Right renal cortex interstitium (tissue), 3 donors: ENCODE results near the gene LIG3. TPM values are rescaled to one million over a fixed set of nuclear protein-coding genes. Genes with fewer than 3 reads are reported as not detected.
"Not testable (repeated sequence)": the region's sequence is repeated elsewhere in the genome, so short reads cannot be mapped to it uniquely, and the experiment has no call there.

Experiments
- DNase-seq, 3 donors: peaks; one replicate each; pipeline ENCODE4 v3.0.0-alpha.2; 2013; ENCODE audit warnings: low read depth in 3 of 3, low spot score in 2 of 3
- polyA plus RNA-seq, 3 donors: library from polyadenylated mRNA; unstranded; fragments of 120-200 nt; gene quantifications; one replicate each; pipeline ENCODE4 v1.2.1, GENCODE V29; 2013; ENCODE audit not compliant: insufficient read length in 3 of 3

LIG3 gene
- polyA plus RNA-seq, 3 donors: 32.4 to 34.3 (median 33.2) TPM

- DNase-seq: no peak
These were observed 17.9 kb downstream of the LIG3 start for GRCh38 chr17:34998205-34998604.

DNA sequence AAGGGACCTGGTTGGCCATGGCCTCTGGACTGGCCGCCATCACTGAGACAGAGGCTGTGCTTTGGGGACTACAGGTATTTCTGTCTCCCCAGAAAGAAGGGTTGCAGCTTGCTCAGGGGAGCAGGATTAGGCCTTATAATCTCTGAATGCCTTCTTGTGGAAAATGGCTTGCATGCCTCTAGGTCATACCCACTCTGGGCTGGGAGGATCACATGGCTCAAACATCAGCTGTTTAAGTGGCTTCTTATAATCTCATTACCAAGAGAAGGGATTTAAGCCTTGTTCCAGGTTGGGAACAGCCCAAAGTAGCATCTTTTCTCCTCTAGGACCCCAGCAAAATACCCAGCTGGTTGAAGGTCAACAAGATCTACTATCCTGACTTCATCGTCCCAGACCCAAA, 19.1 kb downstream of the LIG3 start:
- no peak for DNase-seq

- not testable (repeated sequence) for DNase-seq
These were observed 20.7 kb downstream of the LIG3 start for GRCh38 chr17:35000965-35001364.

- DNase-seq: no peak
These were observed 21.2 kb downstream of the LIG3 start for GRCh38 chr17:35001549-35001948.

- no peak for DNase-seq
These were observed 22.7 kb downstream of the LIG3 start for GRCh38 chr17:35002876-35003551.

GRCh38 chr17:35003778-35004177, 23.5 kb downstream of the LIG3 start:
- DNase-seq: no peak

DNA sequence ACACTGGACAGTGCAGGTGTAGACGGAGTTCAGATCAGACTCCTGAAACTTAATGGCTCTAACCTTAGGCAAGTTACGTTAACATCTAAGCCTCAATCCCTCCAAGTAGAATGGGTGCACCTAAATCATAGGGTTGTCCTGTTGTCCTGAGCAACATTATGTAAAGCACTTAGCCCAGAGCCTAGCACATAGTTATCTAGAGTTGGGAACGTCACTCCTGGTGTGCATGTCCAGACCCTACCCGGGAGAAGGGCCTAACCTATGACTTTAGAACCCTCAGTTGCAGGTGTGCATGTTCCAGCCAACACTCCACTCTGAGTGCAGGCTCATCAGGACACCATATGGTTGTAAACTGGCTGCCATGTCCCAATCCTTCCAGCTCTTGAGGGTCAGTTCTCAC, 26.0 kb downstream of the LIG3 start:
- DNase-seq: no peak

DNA sequence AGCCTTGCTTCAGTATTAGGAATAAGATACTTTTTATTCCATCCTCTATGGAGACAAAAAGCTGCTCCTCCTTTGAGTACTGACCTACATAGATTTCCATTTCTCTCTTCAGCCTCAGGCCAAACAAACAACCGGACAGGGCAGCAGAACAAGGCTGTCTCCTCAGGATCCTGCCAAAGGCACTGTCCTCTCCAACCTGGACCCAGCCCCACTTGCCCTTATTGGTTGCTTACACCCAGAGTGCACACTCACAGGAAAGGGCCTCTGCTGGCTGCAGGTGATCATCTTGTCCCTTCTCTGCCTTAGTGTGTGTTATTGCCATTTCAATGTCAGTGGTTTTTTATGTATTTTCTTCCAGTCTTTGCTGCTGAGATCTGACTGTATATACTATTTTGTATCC, 26.6 kb downstream of the LIG3 start:
- no peak for DNase-seq

- DNase-seq: no peak
These were observed 29.8 kb downstream of the LIG3 start for GRCh38 chr17:35010093-35010492.

DNA sequence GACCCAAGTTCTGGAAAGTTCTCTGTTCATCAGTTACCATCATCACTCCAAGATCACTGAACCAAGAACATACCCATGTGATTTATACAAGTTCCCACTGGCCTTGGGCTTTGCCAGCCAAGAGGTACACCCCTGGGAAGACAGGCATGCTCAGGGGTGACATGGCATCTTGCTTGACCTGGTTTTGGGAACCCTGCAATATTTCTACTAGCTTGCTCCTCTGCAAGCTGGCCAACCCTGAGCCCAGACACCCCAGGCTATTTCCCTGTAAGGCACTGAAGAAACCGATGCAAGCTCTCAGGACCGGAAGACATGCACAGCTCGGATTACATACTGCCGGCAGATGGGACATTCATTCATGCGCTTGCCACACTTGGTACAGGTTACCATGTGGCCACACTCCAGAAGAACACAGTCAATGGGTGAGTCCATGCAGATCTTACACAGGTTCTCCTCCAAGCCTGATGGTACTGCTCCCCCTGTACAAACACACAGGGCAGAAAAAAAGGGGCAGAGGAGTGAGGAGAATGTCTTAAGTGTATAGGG, 31.4 kb downstream of the LIG3 start:
- DNase-seq: no peak

- no peak for DNase-seq
These were observed 36.1 kb downstream of the LIG3 start for GRCh38 chr17:35016369-35016768.

DNA sequence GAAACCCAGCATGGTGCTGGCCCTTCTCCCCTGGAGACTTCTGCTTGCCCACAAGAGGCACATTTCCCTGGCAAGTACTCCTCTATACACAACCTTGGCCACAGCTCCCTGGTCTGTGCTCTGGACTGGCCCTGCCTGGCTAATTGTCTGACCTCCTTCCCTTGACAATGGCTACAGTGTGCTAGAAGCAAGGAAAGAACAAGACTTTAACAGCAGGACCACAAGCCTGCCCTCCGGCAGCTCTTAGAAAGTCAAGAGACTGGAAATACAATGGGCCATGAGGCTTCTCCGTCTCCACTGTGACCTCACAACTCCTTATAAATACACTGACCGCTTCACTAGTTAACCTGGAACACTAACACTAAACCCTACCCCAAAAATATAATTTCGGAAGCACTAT, 36.7 kb downstream of the LIG3 start:
- no peak for DNase-seq

DNA sequence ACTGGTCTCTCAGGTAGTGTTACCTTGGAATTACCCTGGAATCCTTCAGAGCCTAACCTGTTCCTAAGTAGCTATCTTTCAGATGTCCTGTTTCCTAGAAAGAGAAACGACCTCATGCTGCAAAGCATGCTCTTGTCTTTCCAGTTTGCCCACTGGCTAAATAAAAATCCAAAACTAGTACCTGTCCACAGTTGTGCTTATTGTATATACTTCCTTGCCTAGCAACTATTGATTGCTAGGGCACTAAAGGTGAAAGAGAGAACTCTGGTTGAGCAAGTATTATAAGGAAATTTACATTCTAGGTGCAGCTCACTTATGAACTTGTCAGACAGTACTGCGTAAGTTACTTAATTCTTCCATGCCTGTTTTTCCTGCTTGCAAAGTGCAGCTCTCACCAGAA, 38.5 kb downstream of the LIG3 start:
- no peak for DNase-seq

GRCh38 chr17:35019386-35020179, 39.3 kb downstream of the LIG3 start:
- no peak for DNase-seq

DNA sequence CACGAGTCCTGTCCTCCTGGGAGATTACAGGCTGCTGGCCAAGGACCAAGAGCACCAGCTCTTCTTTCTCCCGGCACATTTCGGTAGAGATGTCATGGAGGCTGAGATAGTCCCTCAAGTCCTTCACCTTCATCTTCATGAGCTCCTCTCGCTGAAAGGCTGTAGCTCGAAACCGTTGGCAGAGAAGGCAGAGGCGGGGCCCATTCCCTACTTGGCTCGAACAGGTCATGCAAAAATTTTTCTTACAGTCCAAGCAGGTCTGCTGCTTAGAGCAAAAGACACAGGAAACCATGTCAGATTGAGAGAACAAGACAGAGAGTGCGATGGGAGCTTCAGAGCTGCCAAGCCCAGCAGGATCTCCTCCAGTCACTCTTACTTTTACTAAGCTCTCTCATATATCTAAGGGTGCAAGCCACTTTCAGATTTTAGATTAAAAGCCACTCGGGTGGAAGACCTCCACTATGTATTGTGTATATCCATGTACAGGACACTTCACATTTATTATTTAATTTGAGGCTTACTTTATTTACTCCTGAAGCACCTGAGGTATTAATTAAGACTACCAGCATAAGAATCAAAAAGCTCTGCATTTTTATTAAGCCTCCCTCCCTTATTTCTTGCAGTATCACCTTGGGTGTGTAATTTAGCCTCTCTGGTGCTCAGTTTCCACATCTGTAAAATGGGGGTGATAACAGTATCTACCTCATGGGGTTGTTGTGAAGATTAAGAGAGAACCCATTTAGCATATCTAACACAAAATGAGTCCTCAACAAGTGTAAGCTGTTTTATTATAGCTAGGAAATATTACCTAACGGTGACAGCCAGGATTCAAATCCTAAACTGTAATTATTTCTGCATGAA, 41.4 kb downstream of the LIG3 start:
- DNase-seq: no peak

GRCh38 chr17:35022536-35023063, 42.3 kb downstream of the LIG3 start:
- no peak for DNase-seq

GRCh38 chr17:35023538-35023937, 43.2 kb downstream of the LIG3 start:
- DNase-seq: no peak

DNA sequence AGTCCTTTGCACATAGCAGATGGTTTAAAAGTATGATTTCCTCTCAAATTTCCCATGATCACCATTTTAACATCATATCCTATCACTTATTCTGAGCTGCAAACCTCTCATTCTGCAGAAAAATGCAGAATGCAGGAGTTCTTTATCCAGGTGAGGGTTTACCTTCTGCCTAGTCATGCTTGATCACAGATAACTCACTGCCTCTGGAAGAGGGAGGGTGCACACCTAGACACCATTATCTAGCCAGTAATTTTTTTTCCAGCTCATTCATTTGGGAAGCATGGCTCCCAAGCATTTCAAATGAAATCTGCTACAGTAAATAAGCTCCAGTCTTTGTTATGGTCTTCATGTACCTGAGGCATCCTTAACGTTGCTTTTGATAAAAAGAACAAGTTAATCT, 45.2 kb downstream of the LIG3 start:
- DNase-seq: no peak

GRCh38 chr17:35028097-35028496, 47.8 kb downstream of the LIG3 start:
- not testable (repeated sequence) for DNase-seq

GRCh38 chr17:35028531-35029262, 48.4 kb downstream of the LIG3 start:
- DNase-seq: no peak
